ENCODE data around the gene CCDC171.

- TF ChIP-seq EZH2 (IDR thresholded peaks at IDR 0.05) (no peak), POLR2AphosphoS5 (IDR thresholded peaks at IDR 0.05; ENCODE audit: borderline replicate concordance, low read depth, low read length) (peak; percentile 32; the same call in 1 of the 2 replicates), FOXP2 (optimal IDR thresholded peaks at IDR 0.05; ENCODE audit: control extremely low read depth, extremely low read length, insufficient read depth) (no peak)
Measured at GRCh38 chr9:15846611-15847010, 293.8 kb downstream of the CCDC171 start.

Data from SK-N-MC (cell line).